HS-5 (cell line): ENCODE measurements around the gene DENND4A.
"Not testable (repeated sequence)": the region's sequence is repeated elsewhere in the genome, so short reads cannot be mapped to it uniquely, and the experiment has no call there.

Experiments
- DNase-seq: peaks from one replicate; pipeline ENCODE4 v3.0.0-alpha.2; 2012; ENCODE audit warnings: low read depth

The DENND4A gene

GRCh38 chr15:65818927-65819562 is 27.0 kb upstream of the DENND4A start:
- no peak for DNase-seq

- no peak for DNase-seq
Observed at GRCh38 chr15:65816441-65816840, 24.3 kb upstream of the DENND4A start.

GRCh38 chr15:65816008-65816407 is 23.9 kb upstream of the DENND4A start:
- DNase-seq, result not testable (repeated sequence)

GRCh38 chr15:65814271-65814670 is 22.2 kb upstream of the DENND4A start:
- DNase-seq, result not testable (repeated sequence)

DNA sequence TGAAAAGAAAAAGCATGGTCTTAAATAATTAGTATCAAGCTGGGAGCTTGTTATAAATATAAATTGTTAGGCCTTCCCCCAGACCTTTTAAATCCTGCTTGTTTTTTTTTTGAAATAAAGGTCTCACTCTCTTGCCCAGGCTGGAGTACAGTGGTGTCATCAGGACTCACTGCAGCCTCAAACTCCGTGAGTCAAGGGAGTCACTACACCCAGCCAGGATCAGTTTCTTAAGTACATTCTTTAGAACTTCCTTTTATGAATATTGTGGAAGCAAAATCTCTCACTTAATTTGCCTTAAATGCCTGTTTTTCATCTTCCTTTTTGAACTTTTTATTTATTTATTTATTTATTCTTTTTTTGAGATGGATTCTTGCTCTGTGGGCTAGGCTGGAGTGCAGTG is 20.8 kb upstream of the DENND4A start:
- DNase-seq, result no peak

DNA sequence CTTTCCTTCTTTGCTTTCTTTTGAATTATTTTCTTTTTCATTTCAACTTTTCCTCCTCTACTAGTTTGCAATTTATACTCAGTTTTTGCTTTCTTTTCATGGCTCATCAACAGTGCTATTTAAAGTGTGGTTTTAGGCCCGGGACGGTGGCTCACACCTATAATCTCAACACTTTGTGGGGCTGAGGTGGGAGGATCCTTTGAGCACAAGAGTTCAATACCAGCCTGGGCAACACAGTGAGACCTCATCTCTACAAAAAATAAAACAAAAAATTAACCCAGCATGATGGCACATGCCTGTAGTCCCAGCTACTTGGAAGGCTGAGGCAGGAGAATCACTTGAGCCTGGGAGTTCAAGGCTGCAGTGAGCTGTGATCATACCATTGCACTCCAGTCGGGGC is 20.4 kb upstream of the DENND4A start:
- DNase-seq, result no peak

DNA sequence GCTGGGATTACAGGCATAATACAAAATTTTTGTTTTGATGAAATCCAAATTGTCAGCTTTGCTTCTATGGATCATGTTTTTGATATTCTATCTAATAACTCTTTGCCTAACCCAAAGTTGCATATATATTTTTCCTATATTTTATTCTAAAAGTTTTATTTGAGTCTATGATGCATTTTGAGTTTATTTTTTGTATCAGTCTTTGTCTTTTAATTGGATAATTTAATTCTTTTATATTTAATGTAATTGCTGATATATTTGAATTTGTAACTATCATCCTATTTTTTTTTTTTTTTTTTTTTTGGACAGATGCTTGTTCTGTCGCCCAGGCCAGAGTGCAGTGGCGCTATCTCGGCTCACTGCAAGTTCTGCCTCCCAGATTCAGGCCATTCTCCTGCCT is 19.7 kb upstream of the DENND4A start:
- no peak for DNase-seq

- DNase-seq, result not testable (repeated sequence)
Observed at GRCh38 chr15:65811011-65811733, 19.1 kb upstream of the DENND4A start.

DNA sequence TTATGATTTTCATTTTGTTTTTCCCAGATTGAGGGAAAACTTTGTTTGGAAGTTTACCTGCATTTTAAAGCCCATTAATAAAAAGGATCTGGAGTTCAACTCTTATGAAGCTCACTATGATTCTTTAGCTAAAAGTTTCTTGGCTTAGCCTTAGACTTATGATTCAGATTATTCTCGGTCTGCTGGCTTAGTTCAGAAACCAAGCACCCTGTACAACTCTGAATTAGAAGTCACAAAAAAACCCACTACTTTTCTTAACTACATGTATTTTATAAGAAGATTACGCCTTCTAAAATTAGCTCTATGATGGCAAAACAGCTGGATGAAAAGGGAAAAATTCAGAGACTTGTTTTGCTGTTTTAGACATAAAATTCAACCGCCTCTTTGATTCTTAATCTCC is 14.3 kb upstream of the DENND4A start:
- DNase-seq, result no peak

- DNase-seq, result no peak
Observed at GRCh38 chr15:65805019-65805745, 13.1 kb upstream of the DENND4A start.

- DNase-seq, result no peak
Observed at GRCh38 chr15:65804252-65804931, 12.3 kb upstream of the DENND4A start.

DNA sequence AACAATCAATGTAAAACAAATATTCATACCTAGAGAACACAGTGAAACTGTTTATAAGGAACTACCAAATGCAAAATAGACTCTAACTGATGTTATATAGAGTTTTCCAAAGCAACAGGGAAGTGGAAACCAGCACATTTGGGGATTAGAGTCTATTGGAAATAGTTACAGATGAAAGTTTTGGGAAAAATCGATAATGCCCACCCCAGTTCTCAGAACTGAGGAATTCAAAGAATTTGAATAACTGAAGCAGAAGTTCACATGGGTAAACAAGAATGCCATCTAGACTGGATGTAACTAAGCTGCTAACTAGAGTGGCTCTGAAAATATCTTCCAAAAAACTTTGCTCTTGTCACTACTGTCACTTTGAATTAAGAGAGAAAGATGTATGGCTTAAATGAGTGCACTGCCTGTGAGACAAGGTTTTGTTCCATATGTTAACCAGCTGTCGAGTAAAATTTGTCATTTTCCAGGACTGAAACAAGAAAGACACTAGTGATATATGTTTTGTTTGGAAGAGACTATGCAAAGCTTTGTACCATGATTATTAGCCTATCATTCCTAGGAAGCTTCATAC is 9.2 kb upstream of the DENND4A start:
- no peak for DNase-seq

DNA sequence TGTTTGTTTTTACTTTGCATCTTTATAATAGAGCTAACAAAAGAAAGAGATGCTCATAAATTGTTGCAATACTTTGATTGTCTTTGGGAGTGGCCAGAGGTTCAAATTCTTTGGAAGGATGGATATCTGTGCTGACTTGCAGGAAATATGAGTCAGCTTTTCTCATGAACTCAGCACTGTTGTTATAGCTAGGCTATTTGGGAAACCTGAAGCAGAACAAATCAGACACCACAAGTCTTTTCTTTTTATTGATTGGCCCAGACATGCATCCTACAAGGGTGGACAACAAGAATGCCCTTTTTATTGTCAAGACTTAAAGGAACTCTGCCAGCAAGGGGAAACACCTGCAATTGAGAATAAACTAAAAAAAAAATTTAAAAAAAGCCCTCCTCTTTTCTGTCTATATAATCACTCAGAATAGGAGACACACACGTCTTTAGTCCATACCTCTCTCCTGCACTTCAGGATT is 4.6 kb upstream of the DENND4A start:
- no peak for DNase-seq

DNA sequence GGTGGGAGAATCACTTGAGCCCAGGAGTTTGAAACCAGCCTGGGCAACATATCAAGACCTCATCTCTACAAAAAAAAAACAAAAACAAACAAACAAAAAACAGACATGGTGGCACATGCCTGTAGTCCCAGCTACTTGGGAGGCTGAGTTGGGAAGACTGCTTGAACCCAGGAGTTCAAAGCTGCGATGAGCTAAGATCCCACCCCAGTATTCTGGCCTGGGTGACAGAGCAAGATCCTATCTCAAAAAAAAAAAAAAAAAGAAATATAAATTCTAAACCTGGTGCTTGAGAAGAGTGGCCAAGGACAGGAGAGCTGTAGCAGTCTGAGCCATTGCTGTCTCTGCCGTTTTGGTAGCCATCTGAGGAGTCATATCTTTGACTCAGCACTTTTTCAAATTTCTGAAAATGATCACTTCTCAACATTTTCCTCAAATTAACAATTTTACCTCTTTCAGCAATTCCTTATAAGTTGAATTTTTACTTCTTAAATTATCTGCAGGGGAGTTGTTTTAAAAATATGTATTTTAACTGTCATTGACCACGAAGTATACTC is 3.6 kb upstream of the DENND4A start:
- DNase-seq, result no peak

- no peak for DNase-seq
Observed at GRCh38 chr15:65793818-65794104, 1.7 kb upstream of the DENND4A start.

GRCh38 chr15:65792988-65793817 is 1.1 kb upstream of the DENND4A start:
- no peak for DNase-seq

GRCh38 chr15:65791335-65792137 is 557 bp downstream of the DENND4A start:
- no peak for DNase-seq

- no peak for DNase-seq
Observed at GRCh38 chr15:65790694-65791334, 1.3 kb downstream of the DENND4A start.

DNA sequence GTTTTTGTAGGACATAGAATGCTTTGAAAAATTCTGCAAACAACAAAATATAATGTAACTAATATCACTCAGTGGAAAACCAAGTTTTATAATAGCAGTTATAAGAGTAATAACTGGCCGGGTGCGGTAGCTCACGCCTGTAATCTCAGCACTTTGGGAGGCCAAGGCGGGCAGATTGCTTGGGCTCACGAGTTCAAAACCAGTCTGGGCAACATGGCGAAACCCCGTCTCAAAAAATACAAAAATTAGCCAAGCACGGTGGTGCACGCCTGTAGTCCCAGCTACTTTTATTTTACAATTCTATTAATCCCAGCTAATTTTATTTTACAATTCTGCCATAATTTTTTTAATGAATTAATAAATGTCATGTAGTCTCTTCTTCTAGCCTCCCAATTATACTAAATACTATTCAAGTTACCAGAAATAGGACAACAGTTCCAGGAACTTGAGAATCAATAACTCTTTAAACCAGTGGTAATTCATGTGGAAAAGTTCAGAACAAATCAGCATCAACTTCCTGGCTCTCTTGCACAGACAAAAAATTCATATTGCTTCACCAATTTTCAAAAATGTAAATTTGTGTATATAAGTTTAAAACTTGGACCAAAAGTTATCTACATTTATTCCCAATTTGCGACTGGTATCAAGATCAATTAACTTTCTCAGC is 2.2 kb downstream of the DENND4A start:
- DNase-seq, result no peak
